Suppressor macrophage treated with lipopolysaccharide for 1 hour (primary cell): ENCODE results near the gene GALNTL6.
"Not testable (repeated sequence)": the region's sequence is repeated elsewhere in the genome, so short reads cannot be mapped to it uniquely, and the experiment has no call there.

Source experiments
- DNase-seq, 3 donors: peaks; one replicate each; pipeline ENCODE4 v3.0.0-alpha.2; 2020 to 2022

GALNTL6 gene

GRCh38 chr4:172998527-172999469 lies 1185.6 kb downstream of the GALNTL6 start:
- peak; percentile 53 to 81 (median 73) for DNase-seq

- DNase-seq = peak; percentile 13 to 73 (median 67)
These were observed 1188.4 kb downstream of the GALNTL6 start for GRCh38 chr4:173001571-173001970.

- peak; percentile 54 to 82 (median 80) for DNase-seq
These were observed 1189.8 kb downstream of the GALNTL6 start for GRCh38 chr4:173002830-173003561.

- no peak for DNase-seq
These were observed 1192.9 kb downstream of the GALNTL6 start for GRCh38 chr4:173005912-173006633.

GRCh38 chr4:173008436-173008835 lies 1195.2 kb downstream of the GALNTL6 start:
- no peak for DNase-seq

- DNase-seq = peak in 1 of 3 donors; percentile 21
These were observed 1196.1 kb downstream of the GALNTL6 start for GRCh38 chr4:173009129-173009823.

GRCh38 chr4:173012608-173013007 lies 1199.4 kb downstream of the GALNTL6 start:
- DNase-seq = no peak

- DNase-seq = peak; percentile 57 to 67 (median 58)
These were observed 1200.2 kb downstream of the GALNTL6 start for GRCh38 chr4:173013232-173013930.

- DNase-seq = peak; percentile 57 to 74 (median 67)
These were observed 1200.9 kb downstream of the GALNTL6 start for GRCh38 chr4:173014113-173014558.

GRCh38 chr4:173014836-173015235 lies 1201.6 kb downstream of the GALNTL6 start:
- DNase-seq = no peak

- DNase-seq = no peak
These were observed 1204.6 kb downstream of the GALNTL6 start for GRCh38 chr4:173017802-173018201.

- no peak for DNase-seq
These were observed 1205.2 kb downstream of the GALNTL6 start for GRCh38 chr4:173018446-173018845.

GRCh38 chr4:173019664-173020063 lies 1206.5 kb downstream of the GALNTL6 start:
- DNase-seq = no peak

GRCh38 chr4:173021746-173022573 lies 1208.8 kb downstream of the GALNTL6 start:
- DNase-seq = not testable (repeated sequence)

- no peak for DNase-seq
These were observed 1211.0 kb downstream of the GALNTL6 start for GRCh38 chr4:173024203-173024602.

- DNase-seq = peak; percentile 78 to 83 (median 83)
These were observed 1211.9 kb downstream of the GALNTL6 start for GRCh38 chr4:173025131-173025530.

- DNase-seq = no peak
These were observed 1224.0 kb downstream of the GALNTL6 start for GRCh38 chr4:173037242-173037641.

- DNase-seq = no peak
These were observed 1225.1 kb downstream of the GALNTL6 start for GRCh38 chr4:173038192-173038896.

GRCh38 chr4:173039617-173040577 lies 1226.7 kb downstream of the GALNTL6 start:
- peak in 2 of 3 donors; percentile 9 to 11 for DNase-seq
